Cortex of kidney (tissue), 1 donor: ENCODE results near the gene CSTF2.
"Not testable (repeated sequence)": the region's sequence is repeated elsewhere in the genome, so short reads cannot be mapped to it uniquely, and the experiment has no call there.

Experiments used
- DNase-seq: peaks from one replicate; lab custom pipeline; 2025; lab: John Stamatoyannopoulos, UW

Gene CSTF2, protein sequence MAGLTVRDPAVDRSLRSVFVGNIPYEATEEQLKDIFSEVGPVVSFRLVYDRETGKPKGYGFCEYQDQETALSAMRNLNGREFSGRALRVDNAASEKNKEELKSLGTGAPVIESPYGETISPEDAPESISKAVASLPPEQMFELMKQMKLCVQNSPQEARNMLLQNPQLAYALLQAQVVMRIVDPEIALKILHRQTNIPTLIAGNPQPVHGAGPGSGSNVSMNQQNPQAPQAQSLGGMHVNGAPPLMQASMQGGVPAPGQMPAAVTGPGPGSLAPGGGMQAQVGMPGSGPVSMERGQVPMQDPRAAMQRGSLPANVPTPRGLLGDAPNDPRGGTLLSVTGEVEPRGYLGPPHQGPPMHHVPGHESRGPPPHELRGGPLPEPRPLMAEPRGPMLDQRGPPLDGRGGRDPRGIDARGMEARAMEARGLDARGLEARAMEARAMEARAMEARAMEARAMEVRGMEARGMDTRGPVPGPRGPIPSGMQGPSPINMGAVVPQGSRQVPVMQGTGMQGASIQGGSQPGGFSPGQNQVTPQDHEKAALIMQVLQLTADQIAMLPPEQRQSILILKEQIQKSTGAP

DNA sequence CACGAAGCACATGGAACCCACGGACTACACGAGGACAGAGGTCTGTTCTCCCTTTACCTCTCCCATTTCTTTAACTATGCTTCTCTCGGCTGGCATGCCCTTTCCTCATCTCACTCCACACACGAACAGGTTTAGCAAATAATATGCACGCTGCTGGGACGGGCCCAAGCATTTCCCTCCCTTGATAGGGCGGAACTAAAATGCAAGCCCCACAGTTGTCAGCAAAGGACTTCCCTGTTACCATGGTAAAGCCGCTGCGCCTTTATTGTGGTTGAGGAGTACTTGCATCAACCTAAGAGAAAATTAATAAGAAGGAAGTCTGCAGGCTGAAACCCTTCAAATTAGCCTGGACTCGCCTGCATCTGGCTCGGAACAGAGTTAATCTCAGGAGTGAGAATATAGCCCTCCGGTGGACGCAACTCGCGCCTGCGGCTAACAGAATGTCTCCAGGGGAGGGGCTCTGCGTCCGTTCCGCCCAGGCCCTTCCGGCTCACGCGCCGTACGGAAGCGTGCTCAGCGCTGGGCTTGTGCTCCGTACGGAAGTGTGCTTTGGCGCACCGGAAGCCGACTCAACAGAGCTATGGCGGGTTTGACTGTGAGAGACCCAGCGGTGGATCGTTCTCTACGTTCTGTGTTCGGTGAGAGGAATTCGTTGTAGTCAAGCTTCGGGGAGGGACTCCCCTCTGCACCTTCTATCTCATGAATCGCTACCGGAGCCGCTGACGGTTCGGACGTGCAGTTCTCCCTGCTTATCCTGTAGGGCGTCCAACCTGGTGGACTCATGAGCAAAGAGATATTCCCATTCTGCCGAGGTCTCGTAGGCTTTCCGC, at the start of gene CSTF2:
Gene CSTF2, plus strand, starts transcription at position 555 of the 830 bp plus-strand sequence. Its CDS starts 26 bp downstream, at position 581.
- no peak for DNase-seq

DNA sequence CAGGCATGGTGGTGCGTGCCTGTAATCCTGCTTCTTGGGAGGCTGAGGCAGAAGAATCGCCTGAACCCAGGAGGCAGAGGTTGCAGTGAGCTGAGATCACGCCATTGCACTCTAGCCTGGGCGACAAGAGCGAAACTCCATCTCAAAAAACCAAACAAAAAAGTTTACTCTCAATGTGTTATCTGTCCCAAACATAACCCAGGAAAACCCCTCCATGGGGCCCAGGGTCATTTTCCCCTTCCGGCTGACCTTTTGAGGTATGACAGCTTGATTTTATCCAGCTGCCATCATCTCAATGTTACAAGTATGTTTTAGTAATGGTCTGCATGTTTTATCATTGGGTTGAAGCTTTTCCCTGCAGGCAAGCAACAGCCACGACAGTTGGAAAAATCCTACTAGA, 23.8 kb upstream of the CSTF2 start:
- not testable (repeated sequence) for DNase-seq

DNA sequence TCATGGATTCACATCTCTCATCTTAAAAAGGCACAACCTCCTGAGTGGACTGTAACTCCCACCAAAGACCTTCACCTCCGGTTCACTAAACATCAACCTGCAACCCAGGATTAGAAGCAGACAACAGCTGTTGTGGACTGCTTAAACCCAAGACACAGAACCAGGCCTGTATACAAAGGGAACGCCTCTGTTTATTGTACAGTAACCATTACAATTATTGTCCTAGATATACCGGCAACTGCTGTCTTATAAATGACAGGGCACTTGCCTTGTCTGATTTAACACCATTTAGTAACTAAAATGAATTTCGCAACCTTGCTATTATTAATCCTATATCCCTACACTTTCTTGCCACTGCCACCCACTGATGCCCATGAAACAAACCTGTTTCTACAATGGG, 22.8 kb upstream of the CSTF2 start:
- DNase-seq: no peak

DNA sequence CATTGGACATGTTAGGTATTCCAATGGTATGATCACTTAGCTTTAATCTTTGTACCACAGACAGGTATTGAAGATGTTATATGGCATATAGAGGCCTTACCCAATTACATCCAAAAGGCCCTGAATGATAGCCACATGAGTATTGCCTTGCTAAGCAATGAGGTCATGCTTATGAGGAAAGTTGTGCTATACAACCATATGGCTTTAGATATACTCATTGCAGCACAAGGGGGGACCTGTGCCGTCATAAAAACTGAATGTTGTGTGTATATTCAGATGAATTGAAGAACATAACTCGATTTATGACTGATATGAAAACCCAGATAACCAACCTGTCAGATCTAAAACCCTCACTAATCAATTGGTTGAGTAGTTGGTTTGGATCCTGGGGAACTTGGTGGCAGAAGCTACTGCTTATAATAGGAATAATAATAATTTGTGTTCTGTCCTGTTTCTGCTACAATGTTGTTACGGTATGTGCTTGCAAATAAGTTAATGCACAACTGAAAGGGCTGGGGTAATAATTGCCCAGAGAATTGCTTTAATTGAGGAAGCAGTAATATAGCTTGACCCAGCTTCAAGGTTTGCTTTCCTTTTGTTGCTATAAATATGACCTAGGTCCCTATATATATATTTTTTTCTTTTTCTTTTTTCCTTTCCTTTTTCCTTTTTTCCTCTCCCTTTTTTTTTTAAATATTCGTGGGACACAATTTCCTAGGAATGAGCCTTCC, 21.5 kb upstream of the CSTF2 start:
- DNase-seq: no peak

DNA sequence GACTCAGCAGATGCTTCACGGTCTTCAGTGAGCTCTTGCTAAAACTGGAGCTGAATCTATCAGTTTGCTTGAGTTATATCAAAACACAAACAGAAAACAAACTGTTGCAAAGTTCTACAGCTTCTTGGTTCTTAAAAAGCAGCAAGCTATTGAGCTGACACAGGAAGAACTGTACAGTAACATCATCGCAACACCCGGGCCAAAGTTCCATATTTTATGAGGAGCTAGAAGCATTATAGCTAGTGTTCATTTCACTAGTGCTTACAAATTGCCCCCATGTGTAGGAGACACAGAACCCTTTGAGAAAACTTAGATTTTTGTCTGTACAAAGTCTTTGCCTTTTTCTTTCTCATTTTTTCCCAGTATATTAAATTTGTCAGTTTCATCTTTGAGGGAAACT, 17.3 kb upstream of the CSTF2 start:
- DNase-seq: no peak

DNA sequence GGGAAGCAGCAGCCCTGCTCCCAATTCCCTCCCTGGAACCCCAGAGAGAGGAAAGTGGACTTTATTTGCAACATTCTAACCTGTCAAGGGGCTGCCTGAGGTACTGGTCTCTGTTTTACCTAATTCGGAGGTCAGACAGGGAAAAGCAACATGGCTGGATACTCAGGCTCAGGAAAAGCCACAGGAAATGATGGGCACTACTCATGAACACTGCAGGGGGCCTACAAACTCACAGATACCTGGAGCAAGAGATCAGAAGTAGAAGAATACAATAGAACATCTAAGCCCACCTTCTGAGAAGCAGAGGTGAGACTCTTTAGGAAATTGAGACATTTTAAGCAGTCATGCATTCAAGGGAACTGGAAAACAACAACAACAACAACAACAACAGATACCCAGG, 15.4 kb upstream of the CSTF2 start:
- DNase-seq: no peak

DNA sequence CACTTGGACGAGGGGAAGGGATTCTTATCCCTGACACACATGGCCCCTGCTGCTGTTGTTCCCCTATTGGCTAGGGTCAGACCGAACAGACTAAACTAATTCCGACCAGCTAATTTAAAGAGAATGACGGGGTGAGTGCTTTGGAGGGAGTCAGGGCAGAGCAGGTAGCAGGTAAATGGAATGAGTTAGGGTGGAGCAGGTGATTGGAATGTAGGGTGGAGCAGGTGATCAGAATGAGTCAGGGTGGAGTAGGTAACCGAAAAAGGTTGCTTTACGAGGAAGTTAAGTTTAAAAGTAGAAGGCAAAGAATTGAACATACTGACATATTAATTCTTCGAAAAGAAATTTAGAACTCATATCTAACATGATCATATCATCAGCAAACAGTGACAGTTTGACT, 11.9 kb upstream of the CSTF2 start:
- DNase-seq: not testable (repeated sequence)

DNA sequence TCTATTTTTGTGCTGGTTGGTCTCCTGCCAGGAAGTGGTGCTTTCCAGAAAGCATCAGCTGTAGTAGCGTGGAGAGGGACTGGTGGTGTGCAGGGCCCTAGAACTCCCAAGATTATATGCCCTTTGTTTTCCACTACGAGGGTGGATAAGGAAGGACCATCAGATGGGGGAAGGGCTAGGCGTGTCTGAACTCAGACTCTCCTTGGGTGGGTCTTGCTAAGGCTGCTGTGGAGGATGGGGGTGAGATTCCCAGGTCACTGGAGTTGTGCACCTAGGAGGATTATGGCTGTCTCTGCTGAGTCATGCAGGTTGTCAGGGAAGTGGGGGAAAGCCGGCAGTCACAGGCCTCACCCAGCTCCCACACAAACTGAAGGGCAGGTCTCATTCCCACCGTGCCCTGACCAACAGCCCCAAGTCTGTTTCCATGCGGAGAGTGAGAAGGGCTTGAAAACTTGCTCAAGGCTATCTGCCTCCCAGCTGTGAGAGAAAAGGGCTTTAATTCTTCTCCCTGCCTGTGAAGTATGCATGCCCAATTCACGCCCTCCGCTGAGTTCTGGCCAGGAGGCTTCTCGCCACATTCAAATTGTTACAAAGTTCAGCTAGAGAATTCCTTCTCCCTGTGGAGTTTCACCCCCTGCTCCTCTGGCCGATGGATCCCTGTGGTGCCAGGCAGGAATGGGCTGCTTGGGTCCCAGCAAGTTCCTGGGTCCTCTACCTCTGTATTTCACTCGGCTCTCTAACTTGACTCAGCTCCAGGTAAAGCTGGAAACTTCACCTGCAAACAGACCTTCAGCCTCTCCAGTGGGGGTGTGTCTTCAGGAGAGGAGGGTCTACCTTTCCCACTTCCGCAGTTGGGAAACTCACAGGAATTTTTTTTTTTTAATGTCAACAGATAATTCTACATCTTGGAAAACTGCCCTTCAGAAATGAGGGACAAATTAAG, 7.7 kb upstream of the CSTF2 start:
- DNase-seq: no peak

DNA sequence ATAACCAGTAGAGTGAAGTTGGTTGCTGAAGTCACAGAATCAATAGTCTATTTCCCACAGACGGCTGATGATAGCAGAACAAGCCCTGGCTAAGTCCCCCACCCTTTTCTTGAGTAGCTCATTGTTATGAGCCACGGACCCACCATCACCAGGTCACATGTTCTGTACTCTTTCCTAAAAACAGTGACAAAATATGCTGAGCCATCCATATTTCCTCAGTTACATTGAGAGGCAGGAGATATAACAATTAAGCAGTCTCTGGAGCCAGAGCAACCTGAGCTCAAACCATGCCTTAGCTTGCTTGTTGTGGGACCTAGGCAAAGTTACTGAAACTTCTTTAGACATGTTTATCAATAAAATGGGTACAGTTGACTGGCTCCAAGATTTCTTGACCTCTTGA, 2.9 kb upstream of the CSTF2 start:
- DNase-seq: no peak

DNA sequence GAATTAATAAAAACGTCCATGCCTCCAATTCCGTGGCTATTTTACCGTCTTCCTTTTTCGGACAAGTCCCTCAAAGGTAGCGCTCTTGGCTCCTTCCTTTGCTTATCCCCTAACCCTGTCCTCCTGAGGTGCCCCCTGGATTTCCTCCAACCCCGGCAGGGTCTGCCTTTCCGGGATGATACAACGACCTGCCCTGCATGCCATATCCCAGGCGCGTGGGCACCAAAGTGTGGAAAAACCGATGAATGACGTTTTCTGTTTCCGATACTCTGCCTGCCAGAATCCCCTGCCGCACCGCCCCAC, 706 bp upstream of the CSTF2 start:
- no peak for DNase-seq

DNA sequence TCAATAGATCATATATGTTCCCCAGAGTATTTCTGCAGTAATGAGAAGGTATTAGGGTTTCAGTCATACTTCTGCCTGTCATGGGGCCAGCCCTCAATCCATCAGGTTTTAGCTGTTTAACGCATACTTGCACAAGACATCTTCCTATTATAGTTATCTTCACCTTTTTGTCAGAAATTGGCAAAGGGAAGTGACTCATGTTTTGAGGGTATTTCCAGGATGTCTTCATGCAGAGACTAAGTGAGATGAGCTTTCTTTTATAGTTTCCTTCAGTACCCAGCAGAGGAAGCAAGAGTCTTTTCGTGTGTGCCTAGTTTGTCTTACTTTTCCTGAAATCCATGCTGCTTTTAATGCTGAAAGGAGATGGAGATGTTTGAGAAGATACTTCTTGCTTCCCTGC, 9.5 kb downstream of the CSTF2 start:
- no peak for DNase-seq

DNA sequence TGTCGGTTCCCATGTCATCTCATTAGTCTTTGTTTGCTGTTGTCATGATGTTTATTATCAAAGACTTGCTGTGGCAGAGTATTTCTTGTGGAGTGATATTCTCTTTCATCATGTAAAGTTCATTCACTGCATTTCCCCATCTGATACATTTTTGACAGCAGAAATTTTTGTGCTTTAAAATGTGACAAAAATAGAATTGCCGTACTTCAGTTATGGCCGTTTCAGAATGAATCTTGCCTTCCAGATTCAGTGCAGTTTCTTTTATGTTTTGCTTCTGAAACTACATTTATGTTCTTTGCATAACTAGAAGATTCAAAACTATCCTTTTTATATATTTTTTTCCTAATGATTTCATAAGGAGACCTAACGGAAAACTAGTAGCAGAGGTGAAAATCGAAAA, 10.0 kb downstream of the CSTF2 start:
- no peak for DNase-seq

DNA sequence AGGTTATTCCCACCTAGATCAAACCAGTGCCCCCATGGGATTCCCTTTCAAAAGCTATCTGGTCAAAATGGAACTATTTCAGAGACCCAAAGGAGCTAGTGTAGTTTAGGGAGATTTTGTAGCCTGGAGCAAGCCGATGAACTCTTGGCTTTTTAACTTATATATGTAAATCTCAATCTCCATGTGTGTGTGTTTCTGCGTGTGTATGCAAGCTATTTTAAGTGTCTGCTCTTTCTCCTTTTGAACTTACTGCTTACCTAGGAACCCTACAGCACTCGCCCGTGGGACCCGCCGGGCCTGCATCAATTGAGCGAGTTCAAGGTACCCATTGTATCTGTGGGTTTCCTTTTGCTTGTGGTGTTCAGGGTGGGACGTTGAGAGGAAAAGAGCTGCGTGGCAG, 10.4 kb downstream of the CSTF2 start:
- DNase-seq: no peak

DNA sequence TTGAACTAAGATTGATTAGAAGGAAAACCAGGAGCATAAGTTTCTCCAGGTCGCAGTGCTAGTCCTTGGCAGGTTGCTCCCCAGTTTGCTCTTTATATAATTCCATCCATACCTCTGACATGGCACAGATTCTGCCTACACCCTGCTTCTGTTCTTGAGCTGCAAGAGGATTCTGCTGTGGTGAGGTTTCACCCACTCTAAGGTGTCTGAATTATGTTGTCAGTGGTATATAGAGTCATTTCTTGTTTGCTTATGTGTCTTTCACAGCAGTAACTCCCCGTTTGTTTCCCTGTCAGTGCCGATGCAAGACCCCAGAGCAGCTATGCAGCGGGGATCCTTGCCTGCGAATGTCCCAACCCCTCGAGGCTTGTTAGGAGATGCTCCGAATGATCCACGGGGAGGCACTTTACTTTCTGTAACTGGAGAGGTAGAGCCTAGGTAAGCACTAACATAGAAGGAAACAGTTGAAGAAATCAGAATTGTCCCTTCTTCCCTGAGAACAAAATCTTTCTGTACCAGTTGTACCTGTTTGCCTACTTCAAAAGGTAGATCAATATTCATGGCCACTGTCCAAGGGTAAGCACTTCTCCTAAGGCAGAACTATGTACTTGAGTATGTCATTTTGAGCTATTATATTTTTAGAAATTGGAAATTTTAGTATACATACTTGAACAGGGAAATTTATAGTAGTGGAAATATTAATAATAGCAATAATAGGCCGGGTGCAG, 11.2 kb downstream of the CSTF2 start:
- DNase-seq: no peak

DNA sequence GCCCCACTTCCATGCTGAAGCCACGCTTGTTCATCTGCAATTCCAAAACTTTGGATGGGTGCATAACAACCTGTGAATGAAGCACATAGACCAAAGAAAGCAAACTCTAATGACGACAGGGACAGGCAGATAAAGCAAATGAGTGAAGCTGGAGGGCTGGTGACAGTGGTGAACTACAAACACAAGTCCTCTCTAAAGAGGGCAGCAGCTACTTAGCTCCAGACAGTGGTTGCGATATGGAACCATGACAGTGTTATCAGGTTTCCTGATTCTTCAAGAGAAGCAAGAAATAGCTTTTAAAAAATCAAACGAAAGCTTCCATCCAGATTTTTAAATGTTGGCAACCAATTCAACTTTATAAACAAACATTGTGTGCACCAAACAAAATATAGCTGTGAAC, 30.1 kb downstream of the CSTF2 start:
- DNase-seq: no peak

DNA sequence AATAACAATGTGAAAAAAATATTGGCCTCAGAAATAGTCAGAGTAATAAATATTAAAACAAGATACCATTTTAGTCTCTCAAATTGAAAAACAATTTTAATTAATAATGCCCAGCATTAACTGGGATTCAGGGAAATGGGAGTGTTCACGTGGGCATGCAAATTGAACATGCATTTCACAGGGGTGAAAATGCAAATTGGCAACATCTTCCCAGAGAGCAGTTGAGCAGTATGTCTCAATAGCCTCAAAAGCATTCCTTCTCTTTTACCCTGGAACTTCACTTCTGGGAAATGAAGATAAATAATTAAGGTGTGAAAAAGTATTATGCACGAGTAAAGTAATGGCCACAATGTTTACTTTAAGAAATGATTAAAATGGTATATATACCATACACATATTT, 32.6 kb downstream of the CSTF2 start:
- DNase-seq: no peak

DNA sequence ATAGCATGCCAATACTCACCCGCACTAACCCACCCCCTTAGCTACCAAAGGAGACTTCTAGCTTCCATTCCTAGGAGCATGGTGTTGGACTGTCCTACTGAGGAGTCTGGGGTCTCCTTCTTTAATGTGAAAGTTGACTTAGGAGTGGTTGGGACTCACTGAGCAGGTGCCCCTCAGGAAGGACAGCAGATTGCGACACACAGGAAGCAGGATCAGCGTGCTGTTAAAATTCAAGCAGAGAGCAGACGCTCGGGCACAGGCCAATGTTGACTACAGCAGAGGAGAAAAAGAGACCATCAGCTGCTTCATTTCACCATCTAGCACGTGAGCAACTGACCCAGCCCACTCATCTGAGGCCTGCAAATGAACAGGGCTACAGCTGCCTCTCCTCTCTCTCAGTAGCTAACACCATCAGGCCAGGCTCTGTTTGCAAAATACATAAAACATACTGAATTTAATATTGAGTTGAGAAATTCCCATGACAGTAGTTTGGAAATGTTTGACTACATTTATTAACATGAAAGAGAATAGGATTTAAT, 43.2 kb downstream of the CSTF2 start:
- no peak for DNase-seq

DNA sequence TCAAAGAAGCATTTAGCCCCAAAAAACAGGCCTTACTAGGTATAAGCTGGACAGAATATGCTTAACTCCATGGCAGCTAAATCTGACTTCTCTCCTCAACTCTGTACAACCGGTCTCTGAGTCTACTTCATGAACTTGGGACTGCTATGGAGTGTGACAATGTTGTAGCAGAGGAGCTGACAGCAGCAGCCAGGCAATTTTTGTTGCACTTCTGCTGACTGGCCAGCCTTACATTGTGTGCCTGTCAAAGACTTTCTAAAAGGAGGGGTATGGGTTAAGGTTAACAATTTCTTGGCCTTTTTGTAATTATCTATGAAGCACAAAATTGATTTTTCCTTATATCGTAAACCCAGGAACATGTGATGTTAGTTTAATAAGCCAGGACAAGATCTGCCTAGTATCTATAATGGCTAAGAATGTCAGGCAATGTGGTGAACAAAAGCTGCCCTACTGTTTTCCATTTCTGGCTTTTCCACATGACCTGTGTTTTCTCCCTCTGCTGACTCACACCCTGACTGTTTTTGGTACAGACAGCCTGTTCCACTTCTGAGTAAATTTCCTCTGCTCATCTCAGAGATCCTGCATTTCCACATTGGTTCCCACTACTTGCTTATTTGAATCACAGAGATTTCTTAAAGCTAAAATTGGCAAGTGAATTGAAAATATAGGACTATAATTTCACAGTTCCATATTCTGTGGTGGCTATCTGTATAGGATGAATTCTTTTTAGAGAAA, 44.6 kb downstream of the CSTF2 start:
- DNase-seq: no peak

DNA sequence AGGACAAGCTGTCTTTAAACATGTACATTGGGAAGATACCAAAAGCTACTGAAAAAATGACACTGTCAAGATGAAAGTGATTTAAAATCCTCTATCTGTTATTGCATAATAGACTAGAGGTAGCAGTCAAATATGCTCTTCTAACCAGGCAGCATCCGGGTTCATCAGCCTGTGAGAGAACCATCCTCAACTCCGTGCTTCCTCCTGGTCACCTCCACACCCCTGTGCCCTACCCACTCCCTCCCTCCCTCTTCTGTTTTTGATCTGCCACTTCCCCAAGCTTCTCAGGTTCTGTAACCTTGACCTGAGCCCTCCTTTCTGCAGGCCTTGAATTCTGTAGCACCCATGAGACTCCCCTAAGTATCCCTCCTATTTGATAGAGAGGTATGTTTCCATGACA, 48.1 kb downstream of the CSTF2 start:
- no peak for DNase-seq

DNA sequence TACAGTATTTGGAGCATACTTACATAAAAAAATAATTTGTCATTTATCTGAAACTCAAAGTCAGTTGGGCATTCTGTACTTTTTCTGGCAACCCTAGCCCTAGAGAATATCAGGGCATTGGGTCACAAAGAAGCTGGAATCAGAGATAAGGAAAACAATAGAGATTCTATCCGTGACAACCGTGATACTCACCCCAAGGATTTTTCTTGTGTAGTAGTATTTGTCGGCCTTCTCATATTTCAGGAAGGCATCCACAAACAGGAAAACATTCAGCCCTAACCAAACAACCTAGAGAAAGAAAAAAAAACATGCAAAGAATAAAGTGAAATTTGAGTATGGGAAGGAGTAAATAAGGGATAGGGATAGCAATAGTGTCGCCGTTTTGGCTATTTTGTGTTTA, 50.3 kb downstream of the CSTF2 start:
- DNase-seq: no peak
